ENCODE data around the gene RASGRP3.

Gene RASGRP3

DNA sequence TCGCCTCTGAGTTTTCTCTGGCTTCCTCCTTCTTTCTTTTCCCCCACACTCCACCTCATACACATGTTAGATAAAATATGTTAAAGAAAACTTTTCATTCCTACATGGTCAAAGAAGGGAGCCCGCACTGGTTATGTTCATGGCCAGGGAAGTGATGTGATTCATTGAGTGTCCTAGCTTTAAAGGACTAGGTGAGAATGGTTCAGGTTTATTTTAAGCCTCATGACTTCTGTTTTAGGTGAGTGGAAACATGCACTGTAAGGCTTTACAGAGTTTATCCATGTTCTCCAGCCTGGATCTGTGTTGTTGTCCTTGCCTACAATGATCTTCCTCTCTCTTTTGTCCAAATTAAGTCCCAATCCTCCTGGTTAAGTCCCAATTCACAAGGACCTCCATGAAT is 56.5 kb downstream of the RASGRP3 start:
- H2AFZ ChIP-seq (ENCODE audit: low read length) = no peak overlapping the region
- H4K20me1 ChIP-seq (ENCODE audit: insufficient read depth, low read length) = no peaks in the 10 kb centered on the region
- no peaks in the 10 kb centered on the region for H3K79me2 ChIP-seq (ENCODE audit: insufficient read depth, low read length)
- H3K9ac ChIP-seq (ENCODE audit: low read length) = no peak overlapping the region
- H3K9me3 ChIP-seq (ENCODE audit: low read length) = no peaks in the 10 kb centered on the region
- no peaks in the 10 kb centered on the region for H3F3A ChIP-seq (ENCODE audit: insufficient read depth, low read length)
- H3K4me3 ChIP-seq (ENCODE audit: low read depth, low read length, poor library complexity, severe bottlenecking) = no peak overlapping the region
- H3K4me2 ChIP-seq (ENCODE audit: low read length) = no peak overlapping the region
- no peaks in the 10 kb centered on the region for H3K9me2 ChIP-seq (ENCODE audit: low read depth, low read length)
- TF ChIP-seq EZH2 (IDR thresholded peaks at IDR 0.05; ENCODE audit: borderline replicate concordance, low read length) = no peak
- peak overlapping the region; percentile 27 for H3K27ac ChIP-seq (ENCODE audit: low read depth, low read length, poor library complexity, severe bottlenecking)
- H3K36me3 ChIP-seq (ENCODE audit: insufficient read depth, low read length) = peaks cover 9% of the 10 kb centered on the region; the same call in 1 of the 2 replicates
- H3K27me3 ChIP-seq (ENCODE audit: insufficient read depth, low read length) = no peaks in the 10 kb centered on the region
- H3K4me1 ChIP-seq (ENCODE audit: insufficient read depth, low read length, severe bottlenecking) = peaks cover 50% of the 10 kb centered on the region

DNA sequence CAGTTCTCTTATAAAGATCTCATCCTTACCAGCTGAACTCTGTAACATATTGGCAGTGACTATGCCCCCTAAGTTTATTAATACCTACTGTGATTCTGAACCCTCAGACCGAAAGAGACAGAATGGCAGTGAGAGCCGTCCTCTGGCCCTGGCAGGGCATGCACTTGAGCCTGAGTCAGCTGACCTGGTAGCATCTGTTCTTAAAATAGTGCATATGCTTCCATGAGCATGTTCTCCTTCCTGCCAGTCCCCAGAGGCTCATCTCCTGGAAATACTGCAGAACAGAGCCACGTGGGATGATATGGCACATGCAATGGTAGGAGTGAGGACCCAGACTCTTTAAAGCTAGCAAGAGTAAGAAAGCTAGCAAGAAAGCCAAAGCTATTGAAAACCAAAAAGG is 59.0 kb downstream of the RASGRP3 start:
- H3K9me3 ChIP-seq (ENCODE audit: low read length) = no peaks in the 10 kb centered on the region
- H3F3A ChIP-seq (ENCODE audit: insufficient read depth, low read length) = no peaks in the 10 kb centered on the region
- H3K9ac ChIP-seq (ENCODE audit: low read length) = no peak overlapping the region
- H3K4me1 ChIP-seq (ENCODE audit: insufficient read depth, low read length, severe bottlenecking) = peaks cover 25% of the 10 kb centered on the region
- H2AFZ ChIP-seq (ENCODE audit: low read length) = no peak overlapping the region
- no peak for TF ChIP-seq EZH2 (IDR thresholded peaks at IDR 0.05; ENCODE audit: borderline replicate concordance, low read length)
- TF ChIP-seq, protein P1, sequence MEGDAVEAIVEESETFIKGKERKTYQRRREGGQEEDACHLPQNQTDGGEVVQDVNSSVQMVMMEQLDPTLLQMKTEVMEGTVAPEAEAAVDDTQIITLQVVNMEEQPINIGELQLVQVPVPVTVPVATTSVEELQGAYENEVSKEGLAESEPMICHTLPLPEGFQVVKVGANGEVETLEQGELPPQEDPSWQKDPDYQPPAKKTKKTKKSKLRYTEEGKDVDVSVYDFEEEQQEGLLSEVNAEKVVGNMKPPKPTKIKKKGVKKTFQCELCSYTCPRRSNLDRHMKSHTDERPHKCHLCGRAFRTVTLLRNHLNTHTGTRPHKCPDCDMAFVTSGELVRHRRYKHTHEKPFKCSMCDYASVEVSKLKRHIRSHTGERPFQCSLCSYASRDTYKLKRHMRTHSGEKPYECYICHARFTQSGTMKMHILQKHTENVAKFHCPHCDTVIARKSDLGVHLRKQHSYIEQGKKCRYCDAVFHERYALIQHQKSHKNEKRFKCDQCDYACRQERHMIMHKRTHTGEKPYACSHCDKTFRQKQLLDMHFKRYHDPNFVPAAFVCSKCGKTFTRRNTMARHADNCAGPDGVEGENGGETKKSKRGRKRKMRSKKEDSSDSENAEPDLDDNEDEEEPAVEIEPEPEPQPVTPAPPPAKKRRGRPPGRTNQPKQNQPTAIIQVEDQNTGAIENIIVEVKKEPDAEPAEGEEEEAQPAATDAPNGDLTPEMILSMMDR (IDR thresholded peaks at IDR 0.05; ENCODE audit: low read length) = no peak
- no peak overlapping the region for H3K27ac ChIP-seq (ENCODE audit: low read depth, low read length, poor library complexity, severe bottlenecking)
- peaks cover 9% of the 10 kb centered on the region; the same call in 1 of the 2 replicates for H3K36me3 ChIP-seq (ENCODE audit: insufficient read depth, low read length)
- H3K79me2 ChIP-seq (ENCODE audit: insufficient read depth, low read length) = no peaks in the 10 kb centered on the region
- no peaks in the 10 kb centered on the region for H4K20me1 ChIP-seq (ENCODE audit: insufficient read depth, low read length)
- H3K4me2 ChIP-seq (ENCODE audit: low read length) = no peak overlapping the region
- no peaks in the 10 kb centered on the region for H3K27me3 ChIP-seq (ENCODE audit: insufficient read depth, low read length)
- no peak overlapping the region for H3K4me3 ChIP-seq (ENCODE audit: low read depth, low read length, poor library complexity, severe bottlenecking)
- no peaks in the 10 kb centered on the region for H3K9me2 ChIP-seq (ENCODE audit: low read depth, low read length)

DNA sequence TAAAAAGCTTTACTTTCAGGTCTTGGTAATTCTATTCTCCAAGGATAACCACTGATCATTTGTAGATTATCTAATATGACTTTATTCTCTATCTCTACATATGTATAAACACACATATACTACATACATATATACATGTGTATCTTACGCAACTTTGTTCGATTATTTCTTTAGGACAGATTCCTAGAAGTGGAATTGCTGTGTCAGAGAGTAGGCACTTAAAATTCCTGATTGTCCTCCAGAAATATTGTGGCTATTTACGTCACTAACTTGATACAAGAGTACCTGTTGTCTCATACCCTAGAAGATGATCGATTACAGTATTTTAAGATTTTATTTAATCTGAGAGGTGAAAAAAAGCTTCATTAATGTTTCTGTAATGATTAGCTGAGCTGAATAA is 64.8 kb downstream of the RASGRP3 start:
- no peaks in the 10 kb centered on the region for H3K4me1 ChIP-seq (ENCODE audit: insufficient read depth, low read length, severe bottlenecking)
- peaks cover 26% of the 10 kb centered on the region for H3K36me3 ChIP-seq (ENCODE audit: insufficient read depth, low read length)
- H3K4me2 ChIP-seq (ENCODE audit: low read length) = no peak overlapping the region
- no peak overlapping the region for H2AFZ ChIP-seq (ENCODE audit: low read length)
- H3F3A ChIP-seq (ENCODE audit: insufficient read depth, low read length) = no peaks in the 10 kb centered on the region
- no peak overlapping the region for H3K4me3 ChIP-seq (ENCODE audit: low read depth, low read length, poor library complexity, severe bottlenecking)
- no peaks in the 10 kb centered on the region for H4K20me1 ChIP-seq (ENCODE audit: insufficient read depth, low read length)
- H3K27ac ChIP-seq (ENCODE audit: low read depth, low read length, poor library complexity, severe bottlenecking) = no peak overlapping the region
- H3K79me2 ChIP-seq (ENCODE audit: insufficient read depth, low read length) = no peaks in the 10 kb centered on the region
- no peaks in the 10 kb centered on the region for H3K9me2 ChIP-seq (ENCODE audit: low read depth, low read length)
- H3K9ac ChIP-seq (ENCODE audit: low read length) = no peak overlapping the region
- TF ChIP-seq, protein P1 (IDR thresholded peaks at IDR 0.05; ENCODE audit: low read length) = no peak
- no peak for TF ChIP-seq EZH2 (IDR thresholded peaks at IDR 0.05; ENCODE audit: borderline replicate concordance, low read length)
- H3K9me3 ChIP-seq (ENCODE audit: low read length) = no peaks in the 10 kb centered on the region
- H3K27me3 ChIP-seq (ENCODE audit: insufficient read depth, low read length) = no peaks in the 10 kb centered on the region

DNA sequence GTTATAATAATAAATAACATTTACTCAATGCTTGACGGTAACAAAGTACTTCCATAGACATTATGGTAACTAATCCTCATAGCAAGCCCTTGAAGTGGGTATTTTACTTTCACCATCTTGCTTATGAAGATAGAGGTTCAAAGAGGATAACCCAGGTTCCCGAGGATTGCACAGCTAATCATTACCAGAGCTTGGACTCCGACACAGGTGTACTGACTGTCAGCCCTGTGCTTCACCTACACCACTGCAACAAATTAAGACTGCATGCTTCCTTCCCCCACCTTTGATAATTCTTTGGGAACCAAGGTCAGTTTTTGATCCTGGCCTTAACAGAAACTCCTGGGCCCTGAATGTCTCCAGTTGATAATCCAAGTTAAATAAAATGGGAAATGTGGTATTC is 73.8 kb downstream of the RASGRP3 start:
- no peaks in the 10 kb centered on the region for H3F3A ChIP-seq (ENCODE audit: insufficient read depth, low read length)
- peaks cover 25% of the 10 kb centered on the region for H3K36me3 ChIP-seq (ENCODE audit: insufficient read depth, low read length)
- TF ChIP-seq, protein P1 (IDR thresholded peaks at IDR 0.05; ENCODE audit: low read length) = no peak
- TF ChIP-seq EZH2 (IDR thresholded peaks at IDR 0.05; ENCODE audit: borderline replicate concordance, low read length) = no peak
- H4K20me1 ChIP-seq (ENCODE audit: insufficient read depth, low read length) = no peaks in the 10 kb centered on the region
- no peak overlapping the region for H3K27ac ChIP-seq (ENCODE audit: low read depth, low read length, poor library complexity, severe bottlenecking)
- H3K4me3 ChIP-seq (ENCODE audit: low read depth, low read length, poor library complexity, severe bottlenecking) = no peak overlapping the region
- H3K4me2 ChIP-seq (ENCODE audit: low read length) = no peak overlapping the region
- no peak overlapping the region for H2AFZ ChIP-seq (ENCODE audit: low read length)
- no peaks in the 10 kb centered on the region for H3K27me3 ChIP-seq (ENCODE audit: insufficient read depth, low read length)
- H3K4me1 ChIP-seq (ENCODE audit: insufficient read depth, low read length, severe bottlenecking) = peaks cover 7% of the 10 kb centered on the region
- H3K9me3 ChIP-seq (ENCODE audit: low read length) = no peaks in the 10 kb centered on the region
- no peaks in the 10 kb centered on the region for H3K79me2 ChIP-seq (ENCODE audit: insufficient read depth, low read length)
- no peak overlapping the region for H3K9ac ChIP-seq (ENCODE audit: low read length)
- no peaks in the 10 kb centered on the region for H3K9me2 ChIP-seq (ENCODE audit: low read depth, low read length)
